ENCODE data around the gene TGFBR2. TPM values are rescaled to one million over a fixed set of nuclear protein-coding genes. Genes with fewer than 3 reads are reported as not detected.

TGFBR2 gene
- total RNA-seq, 1 experiment from 2014 or later, result 45.9 TPM

DNA sequence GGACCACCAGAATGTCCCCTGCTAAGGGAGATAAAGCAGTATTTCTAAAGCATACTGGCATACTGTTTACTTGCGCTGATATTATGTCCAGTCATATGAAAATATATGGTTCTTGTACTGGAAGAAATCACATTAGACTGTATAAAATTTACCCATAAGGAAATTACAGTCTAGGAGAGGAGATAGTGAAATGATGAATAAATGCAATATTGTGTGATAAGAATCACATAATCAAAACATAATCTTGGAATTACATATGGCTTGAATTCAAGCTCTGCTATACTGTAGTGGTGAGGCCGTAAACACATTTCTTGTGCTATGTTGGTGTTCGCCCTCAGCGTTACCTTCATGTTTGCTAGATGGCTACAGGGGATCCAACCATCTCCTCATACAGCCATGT, 20.7 kb upstream of the TGFBR2 start:
- ATAC-seq (no peak), DNase-seq (ENCODE audit: low read depth, low spot score) (no peak)
- Histone ChIP-seq H3K9me3 (ENCODE audit: control insufficient read depth, insufficient read depth, low read depth, low read length) (no peaks in the 10 kb centered on the region), H3K4me1 (ENCODE audit: control insufficient read depth, insufficient read depth, low read length) (no peaks in the 10 kb centered on the region), H3K27me3 (ENCODE audit: control insufficient read depth, insufficient read depth, low read length) (no peaks in the 10 kb centered on the region), H3K4me3 (ENCODE audit: low read depth in 2 of 2, low read length in 2 of 2) (no peak overlapping the region), H3K27ac (ENCODE audit: low read length) (no peak overlapping the region), H3K36me3 (ENCODE audit: control insufficient read depth, insufficient read depth, low read length) (no peaks in the 10 kb centered on the region)
- ChIA-PET POLR2A (no interaction called here), CTCF (interaction anchor here (0.6 kb wide), 1 partner anchor 537 kb away, joined by 3 read pairs; no protein-coding TSS in a partner anchor)
- BruUV-seq (replicated peaks), result no TSS peak
- no peak for TF ChIP-seq POLR2AphosphoS5 (IDR thresholded peaks at IDR 0.05; ENCODE audit: low read depth, low read length)
- TF ChIP-seq TCF7L2 (IDR thresholded peaks at IDR 0.05; ENCODE audit: low read depth, low read length), result no peak
- no peak for TF ChIP-seq REST (IDR thresholded peaks at IDR 0.05; ENCODE audit: insufficient read depth in 1 of 2, low read depth in 2 of 2, low read length in 1 of 2)
- TF ChIP-seq CTCF (IDR thresholded peaks at IDR 0.05), result no peak
- TF ChIP-seq SIN3A (IDR thresholded peaks at IDR 0.05; ENCODE audit: borderline replicate concordance, insufficient read depth, low read depth, low read length), result no peak
- intact Hi-C loops (cut with micrococcal nuclease; ENCODE audit: unreplicated experiment) (no loop called here), in situ Hi-C loops (cut with HindIII; ENCODE audit: low pct_unique_long_range_greater_than_20kb, low sequenced_read_pairs) (no loop called here)

- H3K27ac ChIP-seq (ENCODE audit: low read length), result no peak overlapping the region
- TF ChIP-seq SIN3A (IDR thresholded peaks at IDR 0.05; ENCODE audit: borderline replicate concordance, insufficient read depth, low read depth, low read length), result no peak
- TF ChIP-seq CTCF (IDR thresholded peaks at IDR 0.05), result no peak
- no peak for TF ChIP-seq REST (IDR thresholded peaks at IDR 0.05; ENCODE audit: insufficient read depth in 1 of 2, low read depth in 2 of 2, low read length in 1 of 2)
- TF ChIP-seq TCF7L2 (IDR thresholded peaks at IDR 0.05; ENCODE audit: low read depth, low read length), result no peak
- no peak for TF ChIP-seq POLR2AphosphoS5 (IDR thresholded peaks at IDR 0.05; ENCODE audit: low read depth, low read length)
- ChIA-PET POLR2A (no interaction called here), CTCF (no interaction called here)
- H3K4me1 ChIP-seq (ENCODE audit: control insufficient read depth, insufficient read depth, low read length), result no peaks in the 10 kb centered on the region
- no peaks in the 10 kb centered on the region for H3K9me3 ChIP-seq (ENCODE audit: control insufficient read depth, insufficient read depth, low read depth, low read length)
- no peaks in the 10 kb centered on the region for H3K27me3 ChIP-seq (ENCODE audit: control insufficient read depth, insufficient read depth, low read length)
- in situ Hi-C loops (cut with HindIII; ENCODE audit: low pct_unique_long_range_greater_than_20kb, low sequenced_read_pairs), result no loop called here
- no peak for ATAC-seq
- DNase-seq (ENCODE audit: low read depth, low spot score), result no peak
- no peak overlapping the region for H3K4me3 ChIP-seq (ENCODE audit: low read depth in 2 of 2, low read length in 2 of 2)
- intact Hi-C loops (cut with micrococcal nuclease; ENCODE audit: unreplicated experiment), result no loop called here
- no TSS peak for BruUV-seq (replicated peaks)
- no peaks in the 10 kb centered on the region for H3K36me3 ChIP-seq (ENCODE audit: control insufficient read depth, insufficient read depth, low read length)
Measured at GRCh38 chr3:30586096-30586805, 20.1 kb upstream of the TGFBR2 start.

Measured in Panc1 (cell line).